ENCODE measurements around the gene NEUROG3.

NEUROG3 gene

DNA sequence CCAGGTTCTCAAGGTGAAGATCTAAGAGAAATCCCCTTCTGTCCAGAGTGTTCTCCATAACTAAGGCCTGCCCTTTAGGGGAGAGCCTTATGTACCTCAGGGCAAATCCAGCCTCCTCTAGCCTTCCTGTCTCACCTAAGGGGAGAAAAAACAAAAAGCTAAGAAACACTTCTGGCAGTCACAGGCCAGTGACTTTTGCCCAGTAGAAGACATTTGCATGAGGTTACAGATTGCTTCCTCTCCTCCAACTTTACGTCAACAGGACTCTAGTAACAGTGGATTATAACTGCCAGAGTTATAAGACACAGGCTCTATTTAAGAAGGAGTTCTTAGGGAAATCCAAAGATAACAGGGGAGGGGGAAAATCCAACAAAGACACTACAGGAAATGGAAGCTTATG lies 40.9 kb upstream of the NEUROG3 start:
- no peak overlapping the region for H3K4me3 ChIP-seq (ENCODE audit: low read depth, low read length)
- DNase-seq (ENCODE audit: low read depth) = no peak
- TF ChIP-seq, protein P1, sequence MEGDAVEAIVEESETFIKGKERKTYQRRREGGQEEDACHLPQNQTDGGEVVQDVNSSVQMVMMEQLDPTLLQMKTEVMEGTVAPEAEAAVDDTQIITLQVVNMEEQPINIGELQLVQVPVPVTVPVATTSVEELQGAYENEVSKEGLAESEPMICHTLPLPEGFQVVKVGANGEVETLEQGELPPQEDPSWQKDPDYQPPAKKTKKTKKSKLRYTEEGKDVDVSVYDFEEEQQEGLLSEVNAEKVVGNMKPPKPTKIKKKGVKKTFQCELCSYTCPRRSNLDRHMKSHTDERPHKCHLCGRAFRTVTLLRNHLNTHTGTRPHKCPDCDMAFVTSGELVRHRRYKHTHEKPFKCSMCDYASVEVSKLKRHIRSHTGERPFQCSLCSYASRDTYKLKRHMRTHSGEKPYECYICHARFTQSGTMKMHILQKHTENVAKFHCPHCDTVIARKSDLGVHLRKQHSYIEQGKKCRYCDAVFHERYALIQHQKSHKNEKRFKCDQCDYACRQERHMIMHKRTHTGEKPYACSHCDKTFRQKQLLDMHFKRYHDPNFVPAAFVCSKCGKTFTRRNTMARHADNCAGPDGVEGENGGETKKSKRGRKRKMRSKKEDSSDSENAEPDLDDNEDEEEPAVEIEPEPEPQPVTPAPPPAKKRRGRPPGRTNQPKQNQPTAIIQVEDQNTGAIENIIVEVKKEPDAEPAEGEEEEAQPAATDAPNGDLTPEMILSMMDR (IDR thresholded peaks at IDR 0.05; ENCODE audit: low read depth, low read length) = no peak
- TF ChIP-seq MYC (IDR thresholded peaks at IDR 0.05; ENCODE audit: low read depth, low read length) (no peak), POLR2A (IDR thresholded peaks at IDR 0.05; ENCODE audit: extremely low read depth, insufficient read length) (no peak), MAX (IDR thresholded peaks at IDR 0.05; ENCODE audit: low read depth, low read length) (no peak)

DNA sequence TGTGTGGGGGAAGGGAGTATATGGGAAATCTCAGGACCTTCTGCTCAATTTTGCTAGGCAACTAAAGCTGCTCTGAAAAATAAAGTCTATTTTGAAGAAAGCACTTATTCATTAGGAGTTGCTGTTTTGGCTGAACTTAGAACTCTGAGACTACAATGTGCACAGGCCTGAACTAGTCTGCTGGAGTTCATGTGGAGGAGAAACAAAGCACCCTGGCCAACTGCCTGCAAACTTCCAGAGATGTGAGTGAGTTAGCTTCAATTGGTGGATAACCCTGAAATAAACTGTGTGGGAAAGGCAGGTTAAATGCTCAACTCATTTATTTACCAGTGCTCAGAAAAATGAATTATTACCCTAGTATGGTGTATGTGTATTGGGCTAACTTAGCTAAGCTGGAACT lies 39.5 kb upstream of the NEUROG3 start:
- no peak for DNase-seq (ENCODE audit: low read depth)
- TF ChIP-seq POLR2A (IDR thresholded peaks at IDR 0.05; ENCODE audit: extremely low read depth, insufficient read length) (no peak), MAX (IDR thresholded peaks at IDR 0.05; ENCODE audit: low read depth, low read length) (no peak), MYC (IDR thresholded peaks at IDR 0.05; ENCODE audit: low read depth, low read length) (no peak)
- TF ChIP-seq, protein P1 (IDR thresholded peaks at IDR 0.05; ENCODE audit: low read depth, low read length) = no peak
- H3K4me3 ChIP-seq (ENCODE audit: low read depth, low read length) = no peak overlapping the region

DNA sequence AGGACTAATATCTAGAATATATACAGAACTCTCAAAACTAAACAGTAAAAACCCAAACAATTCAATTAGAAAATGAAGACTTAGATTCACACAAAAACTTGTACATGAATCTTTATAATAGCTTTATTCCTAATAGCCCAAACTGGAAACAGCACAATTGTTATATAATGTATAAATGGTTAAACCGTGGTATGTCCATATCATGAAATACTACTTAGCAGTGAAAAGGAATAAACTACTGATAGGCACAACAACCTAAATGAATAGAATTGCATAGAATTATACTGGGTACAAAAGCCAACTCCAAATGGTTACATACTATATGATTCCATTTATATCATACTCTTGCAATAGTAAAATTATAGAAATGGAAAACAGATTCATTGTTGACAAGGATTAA lies 35.9 kb upstream of the NEUROG3 start:
- no peak for DNase-seq (ENCODE audit: low read depth)
- H3K4me3 ChIP-seq (ENCODE audit: low read depth, low read length) = no peak overlapping the region
- TF ChIP-seq POLR2A (IDR thresholded peaks at IDR 0.05; ENCODE audit: extremely low read depth, insufficient read length) (no peak), MYC (IDR thresholded peaks at IDR 0.05; ENCODE audit: low read depth, low read length) (no peak), MAX (IDR thresholded peaks at IDR 0.05; ENCODE audit: low read depth, low read length) (no peak)
- TF ChIP-seq, protein P1 (IDR thresholded peaks at IDR 0.05; ENCODE audit: low read depth, low read length) = no peak

GRCh38 chr10:69600761-69601330 lies 27.6 kb upstream of the NEUROG3 start:
- DNase-seq (ENCODE audit: low read depth) = no peak
- TF ChIP-seq POLR2A (IDR thresholded peaks at IDR 0.05; ENCODE audit: extremely low read depth, insufficient read length) = no peak
- no peak for TF ChIP-seq MYC (IDR thresholded peaks at IDR 0.05; ENCODE audit: low read depth, low read length)
- TF ChIP-seq MAX (IDR thresholded peaks at IDR 0.05; ENCODE audit: low read depth, low read length) = no peak
- H3K4me3 ChIP-seq (ENCODE audit: low read depth, low read length) = no peak overlapping the region

DNA sequence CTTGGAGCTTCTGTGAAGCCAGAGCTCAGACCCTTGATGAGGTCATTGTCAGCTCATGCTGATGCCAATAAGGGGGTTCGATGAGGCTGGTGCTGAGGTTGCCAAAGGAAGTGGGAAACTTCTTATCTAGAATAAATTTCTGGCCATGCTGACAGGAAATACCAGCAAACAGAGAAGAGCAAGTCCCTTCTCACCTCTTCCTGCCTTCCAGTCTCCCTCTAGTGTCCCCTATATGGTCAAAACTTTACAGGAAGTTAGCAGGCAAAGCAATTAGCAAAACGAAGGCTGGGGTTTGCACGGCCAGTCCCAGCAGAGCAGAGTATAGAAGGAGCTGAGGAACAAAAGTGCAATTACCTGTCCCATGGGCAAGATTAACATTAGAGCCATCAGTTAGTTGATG lies 15.1 kb upstream of the NEUROG3 start:
- no peak overlapping the region for H3K4me3 ChIP-seq (ENCODE audit: low read depth, low read length)
- no peak for DNase-seq (ENCODE audit: low read depth)
- TF ChIP-seq MYC (IDR thresholded peaks at IDR 0.05; ENCODE audit: low read depth, low read length) (no peak), POLR2A (IDR thresholded peaks at IDR 0.05; ENCODE audit: extremely low read depth, insufficient read length) (no peak), MAX (IDR thresholded peaks at IDR 0.05; ENCODE audit: low read depth, low read length) (no peak)
- TF ChIP-seq, protein P1 (IDR thresholded peaks at IDR 0.05; ENCODE audit: low read depth, low read length) = peak; percentile 12

- no peak for DNase-seq (ENCODE audit: low read depth)
- TF ChIP-seq POLR2A (IDR thresholded peaks at IDR 0.05; ENCODE audit: extremely low read depth, insufficient read length) (no peak), MAX (IDR thresholded peaks at IDR 0.05; ENCODE audit: low read depth, low read length) (no peak), MYC (IDR thresholded peaks at IDR 0.05; ENCODE audit: low read depth, low read length) (no peak)
- TF ChIP-seq, protein P1 (IDR thresholded peaks at IDR 0.05; ENCODE audit: low read depth, low read length) = no peak
- no peak overlapping the region for H3K4me3 ChIP-seq (ENCODE audit: low read depth, low read length)
Observed at GRCh38 chr10:69584624-69585023, 11.4 kb upstream of the NEUROG3 start.

Measured in NB4 (cell line).